Thyroid gland (tissue), 4 donors: ENCODE results near the gene MED14.

Source experiments
- CTCF ChIP-seq, 6 experiments: fragments of 200-600 bp in 3 of 6; fragments of 450-650 bp in 3 of 6; sonication (generic) in 3 of 6; IDR thresholded peaks; one replicate each; pipeline ENCODE4 v1.5.1; 2016 to 2019; ENCODE audit warnings: antibody characterized with exemption in 6 of 6, mild to moderate bottlenecking in 2 of 6, inconsistent platforms in 1 of 6, moderate library complexity in 1 of 6
- POLR2A ChIP-seq, 2 donors: fragments of 450-650 bp; IDR thresholded peaks; one replicate each; pipeline ENCODE4 v1.6.1; 2017; ENCODE audit warnings: antibody characterized with exemption in 2 of 2, mild to moderate bottlenecking in 2 of 2, moderate library complexity in 1 of 2

DNA sequence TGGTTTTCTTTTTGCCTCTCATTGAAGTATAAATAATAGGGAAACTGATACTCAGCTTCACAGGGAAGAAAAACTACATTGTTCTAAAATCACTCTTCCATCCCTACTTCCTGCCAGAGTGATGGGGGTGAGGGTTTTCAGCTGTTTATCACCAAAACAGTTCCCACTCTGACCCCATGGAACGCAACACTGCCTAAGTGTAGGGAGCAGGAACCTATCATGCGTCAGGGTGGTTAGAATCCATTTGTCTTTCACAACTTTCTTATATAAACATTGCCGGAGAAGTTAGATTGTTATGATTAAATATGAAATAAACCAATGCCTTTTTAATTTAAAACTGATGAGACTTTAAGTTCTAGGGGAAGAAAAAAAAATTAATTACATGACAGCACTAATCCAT, 128.0 kb downstream of the MED14 start:
- TF ChIP-seq CTCF (IDR thresholded peaks at IDR 0.05) (no peak), POLR2A (IDR thresholded peaks at IDR 0.05) (no peak)
